Urinary bladder (tissue), 4 donors: Measurements from ENCODE around the gene WEE1. TPM values are rescaled to one million over a fixed set of nuclear protein-coding genes. Genes with fewer than 3 reads are reported as not detected.
"Not testable (repeated sequence)": the region's sequence is repeated elsewhere in the genome, so short reads cannot be mapped to it uniquely, and the experiment has no call there.

ENCODE experiments used
- DNase-seq: peaks from one replicate; pipeline ENCODE4 v3.0.0-alpha.2; 2015; ENCODE audit errors: extremely low spot score
- H3K27ac ChIP-seq: one replicate; pipeline ENCODE4 v1.5.1; 2013; ENCODE audit warnings: low read depth, mild to moderate bottlenecking, moderate library complexity
- H3K36me3 ChIP-seq: one replicate; pipeline ENCODE4 v1.6.1; 2013; ENCODE audit warnings: mild to moderate bottlenecking, moderate library complexity; ENCODE audit not compliant: insufficient read depth
- H3K4me1 ChIP-seq: one replicate; pipeline ENCODE4 v1.6.1; 2013; ENCODE audit warnings: mild to moderate bottlenecking, moderate library complexity; ENCODE audit not compliant: insufficient read depth
- H3K4me3 ChIP-seq: one replicate; pipeline ENCODE4 v1.5.1; 2013; ENCODE audit warnings: low read depth, low read length
- WGBS: extraction: QIAGEN DNeasy Blood & Tissue Kit; methylation state at CpG from one replicate; pipeline ENCODE4 v1.1.7; 2013; 5-methylcytosine and 5-hydroxymethylcytosine counted together
- polyA plus RNA-seq: library from polyadenylated mRNA; stranded (reverse); fragments of 200-250 nt; gene quantifications from one replicate; pipeline ENCODE4 v1.2.3, GENCODE V29; 2013
- total RNA-seq: library from RNA; depleted of rRNA; stranded (reverse); fragments of >200 nt; gene quantifications from one replicate; pipeline ENCODE4 v1.2.3, GENCODE V29; 2014
- donor health status: healthy with polysubstance abuse.
- donor health status: healthy.

WEE1 gene
- total and polyA plus RNA-seq, 2 donors, result 25.1 to 95.5 TPM

DNA sequence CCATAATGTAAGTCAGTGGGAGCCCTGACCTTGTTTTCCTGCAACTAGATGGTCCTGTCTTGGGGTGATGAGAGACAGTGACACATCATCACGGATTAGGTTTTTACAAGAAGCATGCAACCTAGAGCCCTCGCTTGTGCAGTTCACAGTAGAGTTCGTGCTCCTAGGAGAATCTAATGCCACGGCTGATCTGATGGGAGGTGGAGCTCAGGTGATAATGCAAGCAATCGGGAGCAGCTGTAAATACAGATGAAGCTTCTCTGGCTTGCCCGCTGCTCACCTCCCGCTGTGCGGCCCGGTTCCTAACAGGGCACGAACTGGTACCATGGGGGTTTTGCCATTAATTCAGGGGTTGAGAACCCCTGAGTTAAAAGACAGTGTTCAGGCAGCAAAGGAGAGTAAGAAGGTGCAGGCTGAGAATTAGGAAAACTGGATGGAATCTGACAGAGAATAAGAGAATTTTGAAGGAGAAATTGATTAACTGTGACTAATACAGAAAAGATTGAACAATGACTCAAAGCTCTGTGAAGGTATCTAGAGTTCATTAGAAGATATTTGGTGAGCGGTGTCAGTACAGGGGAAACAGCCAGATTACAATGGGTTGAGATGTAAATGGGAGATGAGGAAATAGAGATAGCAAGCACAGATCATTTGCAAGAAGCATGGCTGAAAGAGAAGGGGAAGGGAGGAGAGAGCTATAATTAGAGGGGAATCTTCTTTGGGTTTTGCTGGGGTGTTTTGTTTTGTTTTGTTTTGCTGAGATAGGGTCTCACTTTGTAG, 21.0 kb downstream of the WEE1 start:
- H3K4me3 ChIP-seq, result no peak overlapping the region
- DNase-seq, result no peak
- H3K4me1 ChIP-seq, result no peaks in the 10 kb centered on the region
- H3K27ac ChIP-seq, result no peak overlapping the region
- H3K36me3 ChIP-seq, result no peaks in the 10 kb centered on the region
- WGBS, result 74% methylated on average over 11 of the region's 11 CpGs

DNA sequence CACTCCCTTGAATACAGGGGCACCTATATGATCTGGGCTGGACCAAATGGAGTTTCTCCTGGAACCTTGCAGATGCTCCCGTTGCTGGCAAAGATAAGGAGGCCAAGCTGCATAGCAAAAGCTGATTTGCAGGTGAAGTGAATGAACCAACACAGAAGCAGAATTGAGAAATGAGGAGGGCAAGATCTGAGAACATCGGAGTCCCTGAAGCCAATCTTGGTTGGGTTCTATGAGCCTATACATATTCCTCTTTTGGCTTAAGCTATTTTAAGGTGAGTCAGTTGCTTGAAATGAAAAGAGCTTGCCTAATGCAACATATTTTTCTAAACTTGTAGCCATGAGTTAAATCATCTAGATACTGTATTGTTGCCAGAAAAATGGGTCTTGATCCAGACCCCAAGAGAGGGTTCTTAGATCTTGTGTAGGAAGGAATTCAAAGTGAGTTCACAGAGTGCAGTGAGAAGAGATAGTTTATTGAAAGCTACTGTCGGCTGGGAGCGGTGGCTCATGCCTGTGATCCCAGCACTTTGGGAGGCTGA, 23.5 kb downstream of the WEE1 start:
- no peaks in the 10 kb centered on the region for H3K4me1 ChIP-seq
- H3K36me3 ChIP-seq, result no peaks in the 10 kb centered on the region
- H3K27ac ChIP-seq, result no peak overlapping the region
- no peak for DNase-seq
- no peak overlapping the region for H3K4me3 ChIP-seq
- WGBS, result 87% methylated on average over 4 of the region's 4 CpGs

GRCh38 chr11:9600166-9600565, 26.7 kb downstream of the WEE1 start:
- Histone ChIP-seq H3K27ac (no peak overlapping the region), H3K4me1 (no peaks in the 10 kb centered on the region), H3K36me3 (no peaks in the 10 kb centered on the region), H3K4me3 (no peak overlapping the region)
- 97% methylated on average over 2 of the region's 2 CpGs for WGBS
- no peak for DNase-seq

GRCh38 chr11:9600644-9601036, 27.2 kb downstream of the WEE1 start:
- 94% methylated on average over 4 of the region's 4 CpGs for WGBS
- Histone ChIP-seq H3K4me1 (no peaks in the 10 kb centered on the region), H3K36me3 (no peaks in the 10 kb centered on the region), H3K27ac (no peak overlapping the region), H3K4me3 (no peak overlapping the region)
- no peak for DNase-seq

DNA sequence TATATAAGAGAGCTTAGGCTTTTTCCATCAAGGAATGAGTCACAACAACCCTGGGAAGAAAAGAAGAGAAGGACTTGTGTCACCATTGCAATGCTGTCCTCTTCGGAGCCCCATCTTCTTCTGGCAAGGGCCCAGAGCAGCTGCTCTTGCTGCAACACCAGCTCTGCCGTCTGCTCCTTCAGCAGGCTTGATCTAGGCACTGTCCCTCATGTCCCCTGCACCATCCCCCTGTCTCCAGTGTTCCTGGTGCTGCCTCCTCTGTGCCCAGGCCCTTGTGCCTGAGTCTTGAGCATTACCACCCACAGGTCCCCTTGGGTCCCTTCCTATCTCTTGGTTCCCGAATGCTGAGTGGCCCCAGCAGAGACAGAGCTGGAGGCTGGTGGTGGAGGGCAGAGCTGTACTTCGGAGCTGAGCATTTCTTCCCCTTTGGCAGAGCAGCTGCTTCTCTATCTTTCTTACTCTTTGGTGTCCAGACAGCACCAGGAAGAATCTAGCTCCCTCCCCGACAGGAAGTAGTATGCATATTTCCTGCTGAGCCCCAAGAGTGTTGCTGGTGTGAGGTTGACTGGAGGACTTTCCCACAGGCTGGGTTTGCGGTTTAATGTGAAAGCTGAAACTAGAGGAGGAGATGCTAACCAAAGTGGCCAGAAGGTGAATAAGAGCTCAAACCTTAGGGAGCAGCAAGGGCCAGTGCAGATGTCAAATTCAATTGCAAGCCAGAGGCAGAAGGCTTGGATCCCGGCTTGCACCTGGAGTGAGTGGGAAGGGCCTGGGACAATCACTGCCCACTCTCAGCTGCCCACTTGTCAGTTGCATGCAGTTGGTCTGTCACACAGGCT, 27.8 kb downstream of the WEE1 start:
- WGBS, result 53% methylated on average over 7 of the region's 7 CpGs
- DNase-seq, result no peak
- Histone ChIP-seq H3K27ac (no peak overlapping the region), H3K4me1 (no peaks in the 10 kb centered on the region), H3K36me3 (no peaks in the 10 kb centered on the region), H3K4me3 (no peak overlapping the region)

DNA sequence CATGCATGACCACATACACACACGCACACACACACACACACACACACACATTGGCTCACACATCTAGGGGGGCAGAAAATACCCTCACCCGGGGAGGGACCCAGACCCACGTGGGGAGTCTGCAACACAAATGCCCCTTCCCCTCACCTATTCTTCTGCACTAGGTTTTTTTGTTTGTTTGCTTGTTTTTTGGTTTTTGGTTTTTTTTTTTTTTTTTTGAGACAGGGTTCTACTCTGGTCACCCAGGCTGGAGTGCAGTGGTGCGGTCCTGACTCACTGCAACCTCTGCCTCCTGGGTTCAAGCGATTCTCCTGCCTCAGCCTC, 28.4 kb downstream of the WEE1 start:
- H3K4me3 ChIP-seq, result no peak overlapping the region
- no peaks in the 10 kb centered on the region for H3K4me1 ChIP-seq
- no peaks in the 10 kb centered on the region for H3K36me3 ChIP-seq
- WGBS, result 71% methylated on average over 5 of the region's 5 CpGs
- H3K27ac ChIP-seq, result no peak overlapping the region
- DNase-seq, result no peak

DNA sequence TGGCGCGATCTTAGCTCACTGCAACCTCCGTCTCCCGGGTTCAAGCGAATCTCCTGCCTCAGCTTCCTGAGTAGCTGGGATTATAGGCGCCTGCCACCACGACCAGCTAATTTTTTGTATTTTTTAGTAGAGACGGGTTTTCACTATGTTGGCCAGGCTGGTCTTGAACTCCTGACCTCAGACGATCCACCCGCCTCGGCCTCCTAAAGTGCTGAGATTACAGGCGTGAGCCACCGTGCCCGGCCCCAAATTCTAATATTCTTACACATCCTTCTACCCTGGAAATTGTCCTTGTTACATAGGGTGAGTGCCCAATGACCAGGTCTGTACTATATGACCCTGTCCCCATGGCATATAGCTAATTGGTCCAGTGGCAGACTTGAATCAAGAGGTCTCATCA, 29.7 kb downstream of the WEE1 start:
- DNase-seq, H3K36me3 ChIP-seq, H3K4me3 ChIP-seq, H3K4me1 ChIP-seq, H3K27ac ChIP-seq: not testable (repeated sequence)
- WGBS, result 96% methylated on average over 14 of the region's 14 CpGs

DNA sequence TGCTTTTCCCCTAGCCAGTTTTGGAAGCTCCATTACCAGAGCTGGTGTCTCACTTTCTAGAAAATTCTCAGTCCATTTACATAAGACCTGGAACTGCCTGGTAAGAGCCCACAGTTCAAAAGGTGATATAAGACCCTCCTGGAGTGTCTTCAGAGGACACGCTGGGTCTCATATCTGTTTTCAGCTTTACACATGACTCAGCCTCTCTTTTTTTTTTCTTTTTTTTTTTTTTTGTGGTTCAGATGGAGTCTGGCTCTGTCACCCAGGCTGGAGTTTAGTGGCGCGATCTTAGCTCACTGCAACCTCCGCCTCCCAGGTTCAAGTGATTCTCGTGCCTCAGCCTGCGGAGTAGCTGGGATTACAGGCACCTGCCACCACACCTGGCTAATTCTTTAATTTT, 30.7 kb downstream of the WEE1 start:
- Histone ChIP-seq H3K4me1 (no peaks in the 10 kb centered on the region), H3K27ac (no peak overlapping the region), H3K4me3 (no peak overlapping the region), H3K36me3 (no peaks in the 10 kb centered on the region)
- no peak for DNase-seq
- 88% methylated on average over 6 of the region's 6 CpGs for WGBS

GRCh38 chr11:9605742-9606141, 32.3 kb downstream of the WEE1 start:
- WGBS, result 96% methylated on average over 5 of the region's 5 CpGs
- no peak overlapping the region for H3K4me3 ChIP-seq
- no peak overlapping the region for H3K27ac ChIP-seq
- no peaks in the 10 kb centered on the region for H3K4me1 ChIP-seq
- H3K36me3 ChIP-seq, result no peaks in the 10 kb centered on the region
- no peak for DNase-seq

GRCh38 chr11:9606809-9607510, 33.5 kb downstream of the WEE1 start:
- no peak overlapping the region for H3K4me3 ChIP-seq
- WGBS, result 88% methylated on average over 9 of the region's 9 CpGs
- H3K36me3 ChIP-seq, result no peaks in the 10 kb centered on the region
- H3K4me1 ChIP-seq, result no peaks in the 10 kb centered on the region
- no peak for DNase-seq
- H3K27ac ChIP-seq, result no peak overlapping the region

GRCh38 chr11:9607511-9607899, 34.0 kb downstream of the WEE1 start:
- WGBS, result 83% methylated on average over 3 of the region's 3 CpGs
- Histone ChIP-seq H3K27ac (no peak overlapping the region), H3K4me3 (no peak overlapping the region), H3K4me1 (no peaks in the 10 kb centered on the region), H3K36me3 (no peaks in the 10 kb centered on the region)
- no peak for DNase-seq

- Histone ChIP-seq H3K4me3 (no peak overlapping the region), H3K4me1 (no peaks in the 10 kb centered on the region), H3K27ac (no peak overlapping the region), H3K36me3 (no peaks in the 10 kb centered on the region)
- no peak for DNase-seq
- WGBS, result 96% methylated on average over 7 of the region's 7 CpGs
Measured at GRCh38 chr11:9609002-9609759, 35.7 kb downstream of the WEE1 start.

DNA sequence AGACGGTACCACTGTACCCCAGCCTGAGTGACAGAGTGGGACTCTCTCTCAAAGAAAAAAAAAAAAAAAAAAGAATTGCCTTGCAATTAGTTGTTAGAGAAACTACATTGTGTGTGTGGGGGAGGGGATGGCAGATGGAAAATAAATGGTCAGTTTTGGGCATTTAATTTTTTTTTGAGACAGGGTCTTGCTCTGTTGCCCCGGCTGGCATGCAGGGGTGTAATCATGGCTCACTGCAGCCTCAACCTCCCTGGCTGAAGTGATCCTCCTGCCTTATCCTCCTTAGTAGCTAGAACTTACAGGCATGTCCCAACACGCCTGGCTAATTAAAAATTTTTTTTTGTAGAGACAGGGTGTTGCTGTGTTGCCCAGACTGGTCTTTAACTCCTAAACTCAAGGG, 36.4 kb downstream of the WEE1 start:
- Histone ChIP-seq H3K4me1 (no peaks in the 10 kb centered on the region), H3K36me3 (no peaks in the 10 kb centered on the region), H3K4me3 (no peak overlapping the region), H3K27ac (no peak overlapping the region)
- 97% methylated on average over 3 of the region's 3 CpGs for WGBS
- DNase-seq, result no peak
